Measurements from ENCODE around the gene INPP5D.
"Not testable (repeated sequence)": the region's sequence is repeated elsewhere in the genome, so short reads cannot be mapped to it uniquely, and the experiment has no call there.

The INPP5D gene

GRCh38 chr2:233059797-233060500 lies at the start of gene INPP5D:
Gene INPP5D (plus strand): TSS chr2:233060342. CDS start chr2:233060479, 137 bp downstream.
- in situ Hi-C loops (cut with MboI; ENCODE audit: low sequenced_read_pairs), result no loop called here

- in situ Hi-C loops (cut with MboI; ENCODE audit: low sequenced_read_pairs), result no loop called here
Measured at GRCh38 chr2:233010569-233011267, 49.4 kb upstream of the INPP5D start.

GRCh38 chr2:233011268-233011650 lies 48.9 kb upstream of the INPP5D start:
- in situ Hi-C loops (cut with MboI; ENCODE audit: low sequenced_read_pairs), result no loop called here

DNA sequence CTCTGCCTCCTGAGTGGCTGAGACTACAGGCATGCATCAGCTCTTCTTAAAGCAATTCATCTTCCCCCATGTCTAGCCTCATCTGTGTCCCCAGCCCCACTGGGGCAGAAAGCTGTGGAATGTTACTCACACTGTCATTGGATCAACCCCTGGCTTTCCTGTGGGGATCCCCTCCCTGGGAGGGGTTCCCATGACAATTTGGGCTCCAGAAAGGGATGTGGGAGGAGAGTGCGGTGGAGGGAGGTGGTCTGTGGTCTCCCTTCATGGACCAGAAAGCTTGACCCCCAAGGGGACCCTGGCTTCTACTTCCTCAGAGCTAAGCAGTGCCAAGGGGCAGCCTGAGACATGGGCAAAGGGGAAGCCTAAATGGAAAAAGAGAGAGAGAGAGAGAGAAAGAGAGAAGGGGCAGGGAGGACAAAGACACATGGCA lies 48.4 kb upstream of the INPP5D start:
- in situ Hi-C loops (cut with MboI; ENCODE audit: low sequenced_read_pairs), result no loop called here

DNA sequence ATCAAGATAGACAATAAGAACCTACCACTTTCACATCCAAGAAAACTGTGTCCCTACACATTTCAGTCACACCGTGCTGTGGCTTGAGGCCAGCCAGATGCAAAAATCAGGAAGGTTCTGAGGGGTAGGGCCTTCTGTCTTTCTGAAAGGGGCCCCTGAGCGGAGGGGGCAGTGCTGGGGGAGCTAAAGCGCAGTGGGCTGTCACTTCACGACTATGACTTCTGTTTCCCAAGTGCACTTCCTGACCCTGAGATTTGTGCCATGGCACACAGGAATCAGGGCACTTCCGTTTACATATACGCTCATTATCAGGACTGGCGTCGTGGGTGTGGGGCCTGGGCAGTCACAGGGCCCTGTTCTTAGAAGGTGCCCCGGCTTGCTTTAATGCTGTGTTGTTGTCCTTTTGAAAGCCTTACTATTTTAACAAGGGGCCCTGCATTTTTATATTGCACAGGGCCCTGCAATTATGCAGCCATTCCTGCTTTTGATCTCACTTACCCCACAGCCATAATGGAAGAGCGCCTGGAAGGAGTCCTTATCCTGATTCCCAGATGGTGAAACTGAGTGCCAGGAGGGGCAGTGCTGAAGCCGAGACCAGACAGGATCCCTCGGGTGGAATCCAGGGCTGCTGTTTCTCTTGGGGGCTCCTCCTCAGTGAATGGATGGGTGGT lies 47.7 kb upstream of the INPP5D start:
- in situ Hi-C loops (cut with MboI; ENCODE audit: low sequenced_read_pairs), result no loop called here

DNA sequence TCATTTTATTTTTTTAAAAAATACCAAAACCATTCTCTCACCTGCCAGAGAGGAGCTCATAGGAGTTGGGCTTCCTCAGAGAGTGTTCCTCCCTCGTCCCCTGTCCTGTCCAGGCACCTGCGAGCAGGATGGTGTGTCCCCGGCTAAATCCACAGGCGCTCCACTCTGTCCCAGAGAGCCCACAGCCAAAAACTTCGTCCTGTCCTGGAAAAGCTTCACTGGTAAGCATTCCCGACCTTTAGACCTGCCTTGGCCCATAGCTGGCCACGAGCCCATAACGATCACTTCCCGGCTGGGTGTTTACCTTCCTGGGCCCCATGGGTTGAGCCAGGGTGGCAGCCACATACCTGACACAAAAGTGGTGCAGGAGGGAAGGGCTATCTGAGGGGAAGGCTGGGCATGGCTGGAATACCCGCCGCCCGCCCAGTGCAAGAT lies 47.1 kb upstream of the INPP5D start, which contains the start of gene NGEF:
NGEF (minus strand) TSS at position 230 of the 435 bp plus-strand sequence. CDS start 38,366 bp downstream, outside the sequence.
- in situ Hi-C loops (cut with MboI; ENCODE audit: low sequenced_read_pairs), result no loop called here

DNA sequence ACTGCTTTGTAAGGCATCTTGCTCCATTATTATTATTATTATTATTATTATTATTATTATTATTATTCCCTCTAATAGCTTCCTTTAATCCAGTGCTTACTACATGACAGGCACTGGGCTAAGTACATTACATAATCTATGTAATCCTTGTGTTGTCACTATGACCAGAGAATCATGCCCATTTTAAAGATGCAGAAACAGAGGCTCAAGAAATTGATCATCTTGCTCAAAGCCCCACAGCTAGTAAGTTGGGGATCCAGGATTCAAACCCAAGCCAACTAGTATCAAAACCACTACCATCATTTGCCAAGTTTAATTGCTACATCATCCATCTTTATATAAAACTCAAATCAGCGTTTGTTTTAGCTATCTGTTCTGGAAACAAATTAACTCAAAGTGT lies 46.5 kb upstream of the INPP5D start:
- in situ Hi-C loops (cut with MboI; ENCODE audit: low sequenced_read_pairs), result no loop called here

- in situ Hi-C loops (cut with MboI; ENCODE audit: low sequenced_read_pairs), result no loop called here
Measured at GRCh38 chr2:233015019-233015645, 45.0 kb upstream of the INPP5D start.

- in situ Hi-C loops (cut with MboI; ENCODE audit: low sequenced_read_pairs), result no loop called here
Measured at GRCh38 chr2:233017947-233018346, 42.2 kb upstream of the INPP5D start.

DNA sequence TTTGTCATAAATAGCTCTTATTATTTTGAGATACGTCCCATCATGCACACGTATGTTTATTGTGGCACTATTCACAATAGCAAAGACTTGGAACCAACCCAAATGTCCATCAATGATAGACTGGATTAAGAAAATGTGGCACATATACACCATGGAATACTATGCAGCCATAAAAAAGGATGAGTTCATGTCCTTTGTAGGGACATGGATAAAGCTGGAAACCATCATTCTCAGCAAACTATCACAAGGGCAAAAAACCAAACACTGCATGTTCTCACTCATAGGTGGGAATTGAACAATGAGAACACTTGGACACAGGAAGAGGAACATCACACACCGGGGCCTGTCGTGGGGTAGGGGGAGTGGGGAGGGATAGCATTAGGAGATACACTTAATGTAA lies 40.5 kb upstream of the INPP5D start:
- in situ Hi-C loops (cut with MboI; ENCODE audit: low sequenced_read_pairs), result not testable (repeated sequence)

GRCh38 chr2:233020454-233020853 lies 39.7 kb upstream of the INPP5D start:
- in situ Hi-C loops (cut with MboI; ENCODE audit: low sequenced_read_pairs), result no loop called here

DNA sequence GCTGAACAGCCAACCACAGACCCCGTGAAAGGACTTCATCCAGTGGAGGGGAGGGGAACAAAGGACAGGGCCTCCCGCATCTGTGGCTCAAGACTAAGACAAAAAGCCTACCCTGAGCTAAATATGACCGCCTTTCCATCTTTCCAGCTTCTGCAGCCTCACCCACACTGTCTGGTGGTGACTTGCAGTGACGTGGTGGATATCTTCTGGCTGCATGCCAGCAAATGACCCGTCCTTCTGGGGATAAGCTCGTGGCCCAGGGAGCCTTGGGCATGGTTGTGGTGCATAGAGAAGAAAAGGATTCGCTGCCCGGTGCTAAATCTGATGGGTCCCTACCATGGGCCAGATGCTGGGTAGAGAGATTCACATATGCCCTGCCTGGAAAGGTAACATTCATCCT lies 38.4 kb upstream of the INPP5D start:
- in situ Hi-C loops (cut with MboI; ENCODE audit: low sequenced_read_pairs), result no loop called here

- in situ Hi-C loops (cut with MboI; ENCODE audit: low sequenced_read_pairs), result no loop called here
Measured at GRCh38 chr2:233022561-233022960, 37.6 kb upstream of the INPP5D start.

GRCh38 chr2:233023007-233023760 lies 37.0 kb upstream of the INPP5D start:
- in situ Hi-C loops (cut with MboI; ENCODE audit: low sequenced_read_pairs), result no loop called here

GRCh38 chr2:233023761-233024410 lies 36.3 kb upstream of the INPP5D start:
- in situ Hi-C loops (cut with MboI; ENCODE audit: low sequenced_read_pairs), result no loop called here

DNA sequence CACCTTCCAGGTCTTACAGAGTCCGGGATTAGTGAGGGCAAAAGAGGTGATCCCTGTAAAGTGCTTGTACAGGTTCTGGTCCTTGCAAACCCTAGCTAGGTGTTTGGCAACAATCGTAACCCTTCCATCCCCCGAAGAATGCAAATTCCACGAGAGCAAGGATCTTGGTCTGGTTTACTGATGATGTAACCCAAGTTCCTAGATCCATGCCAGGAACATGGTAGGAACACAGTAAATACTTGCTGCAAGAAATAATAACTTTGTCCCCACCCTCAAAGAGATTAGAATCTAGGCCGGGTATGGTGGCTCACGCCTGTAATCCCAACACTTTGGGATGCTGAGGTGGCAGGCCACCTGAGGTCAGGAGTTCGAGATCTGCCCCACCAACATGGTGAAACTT lies 34.4 kb upstream of the INPP5D start:
- in situ Hi-C loops (cut with MboI; ENCODE audit: low sequenced_read_pairs), result no loop called here

DNA sequence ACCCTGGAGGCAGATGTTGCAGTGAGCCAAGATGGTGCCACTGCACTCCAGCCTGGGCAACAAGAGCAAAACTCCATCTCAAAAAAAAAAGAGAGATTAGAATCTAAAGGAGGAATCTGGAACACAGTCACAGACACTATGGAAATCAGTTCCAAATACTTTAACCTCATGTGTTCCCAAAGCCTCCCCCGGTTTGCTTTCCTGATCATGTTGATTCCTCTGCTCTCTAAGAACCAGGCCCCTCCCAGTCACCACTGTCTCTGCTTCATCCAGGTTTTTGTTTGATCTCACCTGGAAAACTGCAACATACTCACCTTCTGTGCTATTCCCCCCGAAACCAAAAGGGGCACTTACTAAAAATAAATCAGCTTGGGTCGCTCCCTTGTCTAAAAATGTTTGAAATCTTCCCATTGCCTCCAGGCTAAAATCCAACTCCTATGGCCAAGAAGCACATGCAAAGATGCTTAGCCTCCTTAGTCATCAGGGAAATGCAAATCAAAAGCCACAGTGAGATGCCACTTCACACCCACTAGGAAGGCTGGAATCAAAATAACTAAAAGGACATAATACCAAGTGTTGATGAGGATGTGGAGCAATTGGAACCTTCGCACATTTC lies 33.8 kb upstream of the INPP5D start:
- in situ Hi-C loops (cut with MboI; ENCODE audit: low sequenced_read_pairs), result no loop called here

GRCh38 chr2:233029321-233029720 lies 30.8 kb upstream of the INPP5D start:
- in situ Hi-C loops (cut with MboI; ENCODE audit: low sequenced_read_pairs), result no loop called here
